Cardiac fibroblast (primary cell): ENCODE data around the gene LYVE1.

Experiments used
- DNase-seq, 2 donors: peaks; one replicate each; pipeline versions ENCODE4 v3.0.0 to v3.0.0-alpha.2; 2010; ENCODE audit warnings: low read depth in 2 of 2
- H3K4me3 ChIP-seq, 2 donors: replicated peaks in 1 of 2; 1 replicate in 1 of 2; 2 replicates in 1 of 2; pipeline ENCODE4 v1.5.1; 2011; ENCODE audit warnings: low read depth in 2 of 2, low read length in 2 of 2, mild to moderate bottlenecking in 2 of 2, moderate library complexity in 1 of 2
- TF ChIP-seq, protein P1 (sequence below): IDR thresholded peaks from one replicate; pipeline ENCODE4 v1.5.1; 2011; ENCODE audit warnings: low read depth, mild to moderate bottlenecking, low read length, inconsistent platforms

LYVE1 gene

DNA sequence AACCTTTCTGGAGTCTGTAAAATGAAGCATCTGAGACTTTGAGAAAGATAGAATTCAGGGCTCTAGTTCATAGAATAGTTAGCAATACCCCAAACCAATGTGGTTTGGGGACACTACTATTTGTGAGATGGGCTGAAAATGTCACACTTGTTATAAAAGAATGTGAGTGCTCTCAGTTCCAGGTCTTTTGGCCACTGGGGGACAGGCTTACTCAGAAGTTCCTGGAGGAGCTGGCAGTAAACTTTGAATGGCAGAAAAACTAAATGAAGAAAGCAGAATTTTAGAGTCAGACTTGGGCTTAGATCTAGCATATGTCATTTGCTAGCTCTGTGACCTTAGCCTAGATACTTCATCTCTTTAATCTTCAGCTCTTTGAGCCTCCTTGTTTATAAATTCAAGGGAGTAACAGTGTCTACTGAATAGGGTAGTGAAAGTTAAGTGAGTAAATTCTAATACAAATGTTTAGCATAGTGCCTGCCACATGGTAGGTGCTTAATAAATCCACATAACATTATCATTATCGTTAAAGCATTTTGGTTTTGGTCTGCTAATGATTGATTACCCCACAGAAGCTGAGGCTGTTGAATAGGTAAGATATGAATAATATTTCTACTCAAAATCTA, 3.7 kb downstream of the LYVE1 start:
- peak; percentile 46 to 60 for DNase-seq
- TF ChIP-seq, protein P1, sequence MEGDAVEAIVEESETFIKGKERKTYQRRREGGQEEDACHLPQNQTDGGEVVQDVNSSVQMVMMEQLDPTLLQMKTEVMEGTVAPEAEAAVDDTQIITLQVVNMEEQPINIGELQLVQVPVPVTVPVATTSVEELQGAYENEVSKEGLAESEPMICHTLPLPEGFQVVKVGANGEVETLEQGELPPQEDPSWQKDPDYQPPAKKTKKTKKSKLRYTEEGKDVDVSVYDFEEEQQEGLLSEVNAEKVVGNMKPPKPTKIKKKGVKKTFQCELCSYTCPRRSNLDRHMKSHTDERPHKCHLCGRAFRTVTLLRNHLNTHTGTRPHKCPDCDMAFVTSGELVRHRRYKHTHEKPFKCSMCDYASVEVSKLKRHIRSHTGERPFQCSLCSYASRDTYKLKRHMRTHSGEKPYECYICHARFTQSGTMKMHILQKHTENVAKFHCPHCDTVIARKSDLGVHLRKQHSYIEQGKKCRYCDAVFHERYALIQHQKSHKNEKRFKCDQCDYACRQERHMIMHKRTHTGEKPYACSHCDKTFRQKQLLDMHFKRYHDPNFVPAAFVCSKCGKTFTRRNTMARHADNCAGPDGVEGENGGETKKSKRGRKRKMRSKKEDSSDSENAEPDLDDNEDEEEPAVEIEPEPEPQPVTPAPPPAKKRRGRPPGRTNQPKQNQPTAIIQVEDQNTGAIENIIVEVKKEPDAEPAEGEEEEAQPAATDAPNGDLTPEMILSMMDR, result peak; percentile 49
- no peak overlapping the region for H3K4me3 ChIP-seq

DNA sequence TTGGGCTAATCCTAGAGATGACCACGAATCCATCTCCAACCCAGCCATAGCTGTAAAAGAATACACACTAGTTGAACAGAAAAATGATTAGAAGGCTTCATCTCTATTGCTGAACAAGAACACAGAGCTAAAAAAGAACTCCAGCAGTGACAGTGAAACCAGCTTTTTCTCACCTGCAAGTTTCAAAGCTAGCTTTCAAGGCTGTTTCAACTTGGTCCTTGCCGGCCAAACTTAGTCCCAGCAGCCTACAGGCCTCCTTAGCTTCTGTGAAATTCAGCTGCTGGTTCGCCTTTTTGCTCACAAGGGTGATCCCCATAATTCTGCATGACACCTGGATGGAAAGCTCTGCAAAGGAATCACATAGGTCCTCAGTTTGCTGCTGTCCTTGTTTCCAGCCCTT, 4.4 kb downstream of the LYVE1 start:
- TF ChIP-seq, protein P1, result no peak
- no peak for DNase-seq
- H3K4me3 ChIP-seq, result no peak overlapping the region

DNA sequence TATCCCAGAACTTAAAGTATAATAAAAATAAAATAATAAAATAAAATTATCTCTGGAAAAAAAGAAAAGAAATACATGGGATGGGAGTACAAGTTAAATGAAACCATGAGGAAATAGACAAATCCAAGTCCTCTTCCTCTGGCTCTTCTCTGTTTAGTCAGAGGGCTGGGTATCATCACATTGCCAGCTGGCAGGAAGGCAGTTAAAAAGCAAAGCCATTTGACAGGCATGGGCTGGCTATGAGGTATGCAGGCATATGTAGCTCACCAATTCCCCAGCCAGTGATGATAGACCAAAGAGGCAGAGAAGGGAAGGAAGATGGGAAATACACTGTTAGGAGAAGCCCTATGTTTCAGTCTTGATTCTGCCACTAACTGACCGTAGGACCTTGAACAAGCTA, 6.5 kb downstream of the LYVE1 start:
- no peak overlapping the region for H3K4me3 ChIP-seq
- TF ChIP-seq, protein P1, result no peak
- no peak for DNase-seq

DNA sequence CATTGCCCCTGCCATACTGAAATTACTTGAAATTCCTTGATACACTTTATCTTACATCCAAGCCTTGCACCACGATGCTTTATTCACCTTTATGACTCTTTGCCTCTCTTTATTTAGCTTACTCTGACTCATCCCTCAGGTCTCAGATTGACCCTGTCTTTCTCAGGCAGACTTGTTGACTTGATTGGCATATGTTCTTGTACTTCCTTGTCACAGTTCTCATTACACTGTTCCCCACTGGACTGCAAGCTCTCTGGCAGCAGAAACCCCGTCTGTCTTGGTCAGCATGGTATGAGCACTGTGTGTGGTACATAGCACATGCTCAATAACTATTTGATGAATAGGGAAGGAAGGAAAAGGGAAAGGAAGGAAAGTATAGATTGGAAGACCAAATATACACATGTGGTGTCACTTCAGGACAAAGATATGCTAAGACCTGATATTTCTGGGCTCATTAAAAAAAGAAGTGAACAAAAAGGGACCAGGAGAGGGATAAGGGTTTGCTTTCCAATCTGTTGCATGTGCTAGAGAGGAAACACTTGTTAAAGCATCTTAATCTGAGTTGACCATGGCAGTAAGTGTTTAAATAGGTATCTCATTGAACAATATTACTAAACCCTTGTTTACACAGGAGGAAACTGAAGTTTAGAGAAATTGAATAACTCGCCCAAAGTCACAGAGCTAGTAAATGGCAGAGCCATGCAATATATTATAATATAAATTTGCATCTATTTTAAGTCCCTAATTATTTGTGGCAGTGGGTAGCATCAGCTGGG, 7.2 kb downstream of the LYVE1 start:
- no peak for DNase-seq
- no peak overlapping the region for H3K4me3 ChIP-seq
- TF ChIP-seq, protein P1, result no peak

DNA sequence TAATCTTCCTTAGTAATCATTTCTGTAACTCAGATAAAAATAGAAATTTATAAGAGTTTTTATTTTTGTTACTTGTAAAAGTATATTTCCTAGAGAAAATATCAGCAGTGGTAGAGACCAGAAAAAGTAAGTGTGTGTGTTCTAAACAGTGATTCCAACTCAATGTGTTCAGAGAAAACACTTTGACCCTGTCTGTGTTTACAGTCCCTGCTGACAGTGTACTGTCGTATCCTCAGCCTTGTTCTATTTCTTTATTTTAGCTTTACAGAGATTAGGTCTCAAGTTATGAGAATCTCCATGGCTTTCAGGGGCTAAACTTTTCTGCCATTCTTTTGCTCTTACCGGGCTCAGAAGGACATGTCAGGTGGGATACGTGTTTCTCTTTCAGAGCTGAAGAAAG, 10.2 kb downstream of the LYVE1 start:
- TF ChIP-seq, protein P1, result no peak
- no peak overlapping the region for H3K4me3 ChIP-seq
- no peak for DNase-seq

DNA sequence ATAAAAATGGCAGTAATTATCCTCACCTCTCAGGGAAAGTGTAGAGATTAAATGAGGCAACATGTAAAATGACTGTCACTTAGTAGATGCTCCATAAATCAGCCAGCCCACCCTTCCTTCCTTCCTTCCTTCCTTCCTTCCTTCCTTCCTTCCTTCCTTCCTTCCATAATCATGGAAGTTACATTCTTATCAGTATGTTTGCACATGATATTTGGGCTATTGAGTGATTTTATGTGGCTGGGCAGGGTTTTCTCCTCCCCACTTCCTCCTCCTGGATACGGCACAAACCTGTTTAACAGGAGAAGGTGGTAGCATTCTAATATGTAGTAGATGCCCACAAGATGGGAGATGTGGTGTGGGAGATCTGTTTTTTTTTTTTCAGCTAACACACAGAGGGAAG, 11.9 kb downstream of the LYVE1 start:
- no peak for DNase-seq
- no peak overlapping the region for H3K4me3 ChIP-seq
- TF ChIP-seq, protein P1, result no peak
